Panc1 (cell line): ENCODE results near the gene PDCD1.

Source experiments
- POLR2AphosphoS5 ChIP-seq: IDR thresholded peaks from 2 replicates; pipeline ENCODE4 v1.6.1; 2012; ENCODE audit warnings: mild to moderate bottlenecking, low read depth, low read length, moderate library complexity
- TCF7L2 ChIP-seq: IDR thresholded peaks from 2 replicates; pipeline ENCODE4 v1.6.1; 2011; ENCODE audit warnings: mild to moderate bottlenecking, low read depth, low read length, inconsistent platforms
- TF ChIP-seq, protein P1 (sequence below): fragments of 450-650 bp; IDR thresholded peaks from 2 replicates; pipeline ENCODE4 v1.5.1; 2017; ENCODE audit warnings: mild to moderate bottlenecking

DNA sequence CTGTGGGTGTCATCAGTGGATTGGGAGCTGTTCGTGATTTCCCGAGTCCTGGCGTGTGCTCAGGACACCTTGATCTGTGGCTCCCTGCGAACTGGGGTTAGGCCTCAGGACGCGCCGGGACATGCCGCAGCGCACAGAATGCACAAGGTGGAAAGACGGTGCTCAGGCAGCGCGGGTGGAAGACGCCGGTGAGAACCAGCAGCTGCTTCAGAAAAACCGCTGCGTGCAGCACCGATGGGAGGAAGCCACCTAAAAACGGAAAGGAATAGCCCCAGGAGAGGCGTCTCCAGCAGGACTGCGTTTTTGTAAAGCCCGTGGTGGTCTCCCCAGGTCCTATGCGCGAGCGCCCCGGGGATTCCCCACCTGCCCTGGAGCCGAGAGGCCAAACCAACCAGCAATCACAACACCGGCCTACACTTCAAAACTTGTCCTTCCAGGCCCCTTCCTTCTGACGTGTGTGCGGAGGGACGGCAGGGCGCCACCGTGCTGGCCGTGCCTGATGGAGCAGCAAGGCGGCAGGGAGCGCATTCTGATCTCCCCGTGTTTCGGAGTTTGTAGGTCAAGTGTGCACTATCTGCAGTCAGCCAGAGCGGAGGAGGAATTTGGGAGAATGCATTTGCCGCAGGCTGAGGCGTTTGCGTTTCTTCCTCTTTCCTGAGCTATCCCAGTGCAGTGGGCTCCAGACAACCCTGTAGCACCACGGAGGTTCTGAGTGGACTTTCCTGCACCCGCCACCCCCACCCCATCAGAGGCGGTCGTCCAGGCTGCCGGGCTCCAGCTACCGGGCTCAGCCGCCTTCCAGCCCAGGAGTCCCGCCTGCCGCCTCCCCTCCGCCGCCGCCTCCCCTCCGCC lies 43.0 kb upstream of the PDCD1 start:
- TF ChIP-seq TCF7L2 (no peak), POLR2AphosphoS5 (no peak)
- TF ChIP-seq, protein P1, sequence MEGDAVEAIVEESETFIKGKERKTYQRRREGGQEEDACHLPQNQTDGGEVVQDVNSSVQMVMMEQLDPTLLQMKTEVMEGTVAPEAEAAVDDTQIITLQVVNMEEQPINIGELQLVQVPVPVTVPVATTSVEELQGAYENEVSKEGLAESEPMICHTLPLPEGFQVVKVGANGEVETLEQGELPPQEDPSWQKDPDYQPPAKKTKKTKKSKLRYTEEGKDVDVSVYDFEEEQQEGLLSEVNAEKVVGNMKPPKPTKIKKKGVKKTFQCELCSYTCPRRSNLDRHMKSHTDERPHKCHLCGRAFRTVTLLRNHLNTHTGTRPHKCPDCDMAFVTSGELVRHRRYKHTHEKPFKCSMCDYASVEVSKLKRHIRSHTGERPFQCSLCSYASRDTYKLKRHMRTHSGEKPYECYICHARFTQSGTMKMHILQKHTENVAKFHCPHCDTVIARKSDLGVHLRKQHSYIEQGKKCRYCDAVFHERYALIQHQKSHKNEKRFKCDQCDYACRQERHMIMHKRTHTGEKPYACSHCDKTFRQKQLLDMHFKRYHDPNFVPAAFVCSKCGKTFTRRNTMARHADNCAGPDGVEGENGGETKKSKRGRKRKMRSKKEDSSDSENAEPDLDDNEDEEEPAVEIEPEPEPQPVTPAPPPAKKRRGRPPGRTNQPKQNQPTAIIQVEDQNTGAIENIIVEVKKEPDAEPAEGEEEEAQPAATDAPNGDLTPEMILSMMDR: no peak
